ENCODE measurements around the gene KCNK4.

- TF ChIP-seq CTCF (IDR thresholded peaks at IDR 0.05; ENCODE audit: extremely low read depth in 1 of 2, insufficient read depth in 1 of 2, low read depth in 1 of 2, low read length in 2 of 2) (no peak), MAX (IDR thresholded peaks at IDR 0.05; ENCODE audit: insufficient read depth, insufficient read length) (no peak), EZH2 (IDR thresholded peaks at IDR 0.05; ENCODE audit: borderline replicate concordance, low read depth, low read length, severe bottlenecking) (no peak), POLR2A (IDR thresholded peaks at IDR 0.05; ENCODE audit: low read depth, low read length) (peak; percentile 73), POLR2AphosphoS5 (IDR thresholded peaks at IDR 0.05; ENCODE audit: insufficient read depth, low read depth, low read length) (peak; percentile 92), GATA2 (IDR thresholded peaks at IDR 0.05; ENCODE audit: insufficient read depth, insufficient read length, low read depth, low read length) (no peak), JUN (IDR thresholded peaks at IDR 0.05; ENCODE audit: borderline replicate concordance, insufficient read depth, insufficient read length, low read depth) (no peak)
Measured at GRCh38 chr11:64269540-64270220, 21.4 kb upstream of the KCNK4 start.

Measured in endothelial cell of umbilical vein (primary cell).